HEK293 (cell line): ENCODE results near the gene INS.
A peak's percentile ranks its signal among the peaks of the same experiment; 100 is the strongest.

ENCODE experiments used
- CTCF ChIA-PET: fragments of 350-600 bp; formaldehyde crosslinking; extraction: SDS; loops from one replicate; lab custom pipeline; 2021; ENCODE audit warnings: antibody characterized with exemption; lab: Yijun Ruan, JAX
- POLR2A ChIA-PET: fragments of 300-600 bp; formaldehyde crosslinking; extraction: SDS; loops from one replicate; lab custom pipeline; 2020; ENCODE audit warnings: antibody characterized with exemption, inconsistent platforms; lab: Yijun Ruan, JAX
- H3K27ac ChIP-seq: fragments of 200-500 bp; sonication (Bioruptor generic); 2 replicates; pipeline ENCODE4 v1.5.1; 2014; ENCODE audit warnings: low read depth, low read length, control low read depth, inconsistent platforms; ENCODE audit errors: extremely low read depth
- H3K36me3 ChIP-seq, 2 experiments: fragments of 200-500 bp in 1 of 2; sonication (Bioruptor generic) in 1 of 2; 1 replicate in 1 of 2; 2 replicates in 1 of 2; pipeline ENCODE4 v1.5.1; 2014 to 2017; ENCODE audit warnings: inconsistent platforms in 2 of 2, low read length in 2 of 2; ENCODE audit not compliant: control insufficient read depth in 2 of 2, insufficient read depth in 1 of 2
- H3K4me1 ChIP-seq: fragments of 200-500 bp; sonication (Bioruptor generic); 2 replicates; pipeline ENCODE4 v1.5.1; 2014; ENCODE audit warnings: mild to moderate bottlenecking, low read length, inconsistent platforms; ENCODE audit not compliant: control insufficient read depth, insufficient read depth
- H3K4me3 ChIP-seq: 2 replicates; pipeline ENCODE4 v1.5.1; 2011; ENCODE audit warnings: low read depth, mild to moderate bottlenecking, control low read depth, low read length, moderate library complexity
- H3K9me3 ChIP-seq: fragments of 200-500 bp; sonication (Bioruptor generic); 2 replicates; pipeline ENCODE4 v1.5.1; 2014; ENCODE audit warnings: low read depth, low read length, inconsistent platforms; ENCODE audit not compliant: control insufficient read depth, insufficient read depth
- FEZF1 ChIP-seq: fragments of 450-650 bp; formaldehyde crosslinking; IDR thresholded peaks from 2 replicates; pipeline ENCODE4 v1.5.1; 2016; ENCODE audit warnings: missing biosample characterization, missing genetic modification characterization
- HOXA7 ChIP-seq: sonication (generic); formaldehyde crosslinking; IDR thresholded peaks from 2 replicates; pipeline ENCODE4 v1.8.1; 2022; ENCODE audit warnings: missing genetic modification reagents, borderline replicate concordance
- PRDM4 ChIP-seq: fragments of 450-650 bp; formaldehyde crosslinking; IDR thresholded peaks from 2 replicates; pipeline ENCODE4 v1.5.1; 2017; ENCODE audit warnings: missing biosample characterization, missing genetic modification characterization
- SALL2 ChIP-seq: fragments of 450-650 bp; formaldehyde crosslinking; IDR thresholded peaks from 2 replicates; pipeline ENCODE4 v1.5.0; 2017; ENCODE audit warnings: missing biosample characterization, mild to moderate bottlenecking, missing genetic modification characterization, borderline replicate concordance
- WT1 ChIP-seq: fragments of 450-650 bp; formaldehyde crosslinking; IDR thresholded peaks from 2 replicates; pipeline ENCODE4 v1.5.1; 2016; ENCODE audit warnings: missing biosample characterization, missing genetic modification characterization
- ZBTB44 ChIP-seq: fragments of 450-650 bp; IDR thresholded peaks from 2 replicates; pipeline ENCODE4 v1.5.1; 2018; ENCODE audit warnings: missing biosample characterization, mild to moderate bottlenecking, missing genetic modification characterization
- ZNF146 ChIP-seq: fragments of 450-650 bp; formaldehyde crosslinking; IDR thresholded peaks from 2 replicates; pipeline ENCODE4 v1.5.1; 2016; ENCODE audit warnings: missing biosample characterization, missing genetic modification characterization
- ZNF174 ChIP-seq: fragments of 450-650 bp; formaldehyde crosslinking; IDR thresholded peaks from 2 replicates; pipeline ENCODE4 v1.5.0; 2017; ENCODE audit warnings: missing biosample characterization, mild to moderate bottlenecking, missing genetic modification characterization
- ZNF302 ChIP-seq: fragments of 450-650 bp; formaldehyde crosslinking; IDR thresholded peaks from 2 replicates; pipeline ENCODE4 v1.5.1; 2016; ENCODE audit warnings: missing biosample characterization, missing genetic modification characterization, low read depth
- ZNF473 ChIP-seq: fragments of 450-650 bp; formaldehyde crosslinking; IDR thresholded peaks from 2 replicates; pipeline ENCODE4 v1.5.1; 2017; ENCODE audit warnings: missing biosample characterization, missing genetic modification characterization
- ZNF48 ChIP-seq: fragments of 450-650 bp; formaldehyde crosslinking; IDR thresholded peaks from 2 replicates; pipeline ENCODE4 v1.5.1; 2016; ENCODE audit warnings: missing biosample characterization, missing genetic modification characterization
- ZNF530 ChIP-seq: fragments of 450-650 bp; formaldehyde crosslinking; IDR thresholded peaks from 2 replicates; pipeline ENCODE4 v1.5.1; 2016; ENCODE audit warnings: low read depth, missing biosample characterization, missing genetic modification characterization
- ZNF561 ChIP-seq: fragments of 450-650 bp; IDR thresholded peaks from 2 replicates; pipeline ENCODE4 v1.5.1; 2018; ENCODE audit warnings: missing biosample characterization, missing genetic modification characterization, borderline replicate concordance
- ZNF654 ChIP-seq: fragments of 450-650 bp; formaldehyde crosslinking; IDR thresholded peaks from 2 replicates; pipeline ENCODE4 v1.5.1; 2016; ENCODE audit warnings: low read depth, missing biosample characterization, missing genetic modification characterization
- ZNF677 ChIP-seq: fragments of 450-650 bp; IDR thresholded peaks from 2 replicates; pipeline ENCODE4 v1.5.0; 2018; ENCODE audit warnings: missing biosample characterization, mild to moderate bottlenecking, missing genetic modification characterization, moderate library complexity
- ZNF701 ChIP-seq: fragments of 450-650 bp; formaldehyde crosslinking; IDR thresholded peaks from 2 replicates; pipeline ENCODE4 v1.5.1; 2016; ENCODE audit warnings: missing biosample characterization, missing genetic modification characterization
- ZNF707 ChIP-seq: fragments of 450-650 bp; formaldehyde crosslinking; IDR thresholded peaks from 2 replicates; pipeline ENCODE4 v1.5.1; 2016; ENCODE audit warnings: missing biosample characterization, missing genetic modification characterization
- ZNF768 ChIP-seq: fragments of 450-650 bp; formaldehyde crosslinking; IDR thresholded peaks from 2 replicates; pipeline ENCODE4 v1.5.1; 2018; ENCODE audit warnings: missing biosample characterization, mild to moderate bottlenecking, missing genetic modification characterization
- ZNF791 ChIP-seq: fragments of 450-650 bp; formaldehyde crosslinking; IDR thresholded peaks from 2 replicates; pipeline ENCODE4 v1.5.1; 2016; ENCODE audit warnings: missing biosample characterization, missing genetic modification characterization
- ZNF830 ChIP-seq: fragments of 450-650 bp; IDR thresholded peaks from 2 replicates; pipeline ENCODE4 v1.5.0; 2018; ENCODE audit warnings: missing biosample characterization, missing genetic modification characterization, low read depth, mild to moderate bottlenecking, moderate library complexity
- ZSCAN4 ChIP-seq: fragments of 450-650 bp; formaldehyde crosslinking; IDR thresholded peaks from 2 replicates; pipeline ENCODE4 v1.5.1; 2017; ENCODE audit warnings: missing biosample characterization, missing genetic modification characterization
- ZXDB ChIP-seq: fragments of 450-650 bp; formaldehyde crosslinking; IDR thresholded peaks from 2 replicates; pipeline ENCODE4 v1.5.1; 2016; ENCODE audit warnings: missing biosample characterization, missing genetic modification characterization

The INS gene

GRCh38 chr11:2187280-2187707 lies 26.3 kb upstream of the INS start (continued):
- TF ChIP-seq ZNF561, result no peak
- peak; percentile 80; the same call in 1 of the 2 replicates for TF ChIP-seq ZNF473 (tag by site-specific recombination)
- TF ChIP-seq SALL2 (tag by site-specific recombination), result 0 out of 2 replicates have a peak, but pooled peaks have one; percentile 63
- no peak for TF ChIP-seq ZNF530
- TF ChIP-seq ZNF302 (tag by site-specific recombination), result 0 out of 2 replicates have a peak, but pooled peaks have one; percentile 11
- TF ChIP-seq FEZF1 (tag by site-specific recombination), result no peak
- peak; percentile 28; the same call in 1 of the 2 replicates for TF ChIP-seq ZNF791
- peak; percentile 60; the same call in 1 of the 2 replicates for TF ChIP-seq ZNF707 (tag by site-specific recombination)
- TF ChIP-seq ZNF768 (tag by site-specific recombination), result no peak
- TF ChIP-seq ZNF701 (tag by site-specific recombination), result peak; percentile 21; the same call in 1 of the 2 replicates

GRCh38 chr11:2186669-2187279 lies 25.8 kb upstream of the INS start:
- ChIA-PET CTCF (interaction anchor here (0.5 to 2.2 kb wide), 12 partner anchors 8 to 1132 kb away, joined by 3 to 15 read pairs (median 4); no protein-coding TSS in a partner anchor), POLR2A (no interaction called here)
- no peak overlapping the region for H3K27ac ChIP-seq
- TF ChIP-seq ZNF48 (tag by site-specific recombination), result no peak
- TF ChIP-seq ZNF677 (tag by site-specific recombination), result no peak
- peak; percentile 44; the same call in 1 of the 2 replicates for TF ChIP-seq ZSCAN4 (tag by site-specific recombination)
- peak; percentile 20; the same call in 1 of the 2 replicates for TF ChIP-seq ZNF654 (tag by site-specific recombination)
- H3K4me3 ChIP-seq, result no peak overlapping the region
- no peaks in the 10 kb centered on the region for H3K9me3 ChIP-seq
- H3K4me1 ChIP-seq, result no peaks in the 10 kb centered on the region
- H3K36me3 ChIP-seq, result no peaks in the 10 kb centered on the region

- H3K27ac ChIP-seq, result no peak overlapping the region
- POLR2A ChIA-PET, result interaction anchor here (0.6 kb wide), 1 partner anchor 21 kb away, joined by 8 read pairs; no protein-coding TSS in a partner anchor
- no peak overlapping the region for H3K4me3 ChIP-seq
- CTCF ChIA-PET, result interaction anchor here (1.0 to 2.2 kb wide), 4 partner anchors 7 to 235 kb away, joined by 3 to 15 read pairs (median 6); no protein-coding TSS in a partner anchor
- no peaks in the 10 kb centered on the region for H3K9me3 ChIP-seq
- H3K4me1 ChIP-seq, result no peaks in the 10 kb centered on the region
- no peak for TF ChIP-seq HOXA7
- no peak for TF ChIP-seq ZNF146 (tag by site-specific recombination)
- TF ChIP-seq ZNF174 (tag by site-specific recombination), result no peak
- no peak for TF ChIP-seq ZXDB
- TF ChIP-seq WT1 (tag by site-specific recombination), result no peak
- TF ChIP-seq PRDM4 (tag by site-specific recombination), result no peak
- TF ChIP-seq ZNF830, result no peak
- TF ChIP-seq ZBTB44 (tag by site-specific recombination), result no peak
- no peaks in the 10 kb centered on the region for H3K36me3 ChIP-seq
Observed at GRCh38 chr11:2185324-2186085, 24.5 kb upstream of the INS start.
